Islet of Langerhans (tissue), 1 donor: ENCODE measurements around the gene ZNF365.

ENCODE experiments used
- FAIRE-seq: peaks from one replicate; lab custom pipeline; 2011; peaks lifted over from hg19 to GRCh38; lab: Jason Lieb, UNC

The ZNF365 gene

DNA sequence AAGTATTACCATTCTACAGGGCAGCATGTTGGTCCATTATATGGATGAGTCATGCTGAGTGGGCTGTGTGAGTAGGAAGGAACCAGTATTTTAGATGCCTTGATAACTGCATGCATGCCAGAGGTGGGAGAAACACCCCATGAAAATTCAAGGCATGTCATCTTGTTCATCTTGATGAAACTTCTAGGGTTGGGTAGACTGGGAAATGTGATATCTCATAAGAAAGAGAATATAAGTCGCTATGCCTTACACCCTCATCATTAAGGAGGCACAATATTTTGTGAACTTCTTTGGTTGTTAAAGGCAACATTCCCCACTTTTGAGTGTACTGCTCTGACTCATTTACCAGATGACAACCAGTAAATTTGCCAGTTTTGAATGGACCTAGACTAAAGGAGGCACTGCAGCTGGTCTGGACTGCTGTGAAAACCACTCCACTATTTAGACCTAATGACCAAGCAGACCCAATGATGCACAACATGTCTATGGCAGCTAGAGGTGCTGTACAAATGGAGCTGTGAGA lies 48.0 kb downstream of the ZNF365 start:
- FAIRE-seq: no peak

GRCh38 chr10:62424026-62424425 lies 49.9 kb downstream of the ZNF365 start:
- FAIRE-seq: no peak

GRCh38 chr10:62426086-62426485 lies 51.9 kb downstream of the ZNF365 start:
- FAIRE-seq: no peak

- no peak for FAIRE-seq
Measured at GRCh38 chr10:62426600-62426999, 52.4 kb downstream of the ZNF365 start.

DNA sequence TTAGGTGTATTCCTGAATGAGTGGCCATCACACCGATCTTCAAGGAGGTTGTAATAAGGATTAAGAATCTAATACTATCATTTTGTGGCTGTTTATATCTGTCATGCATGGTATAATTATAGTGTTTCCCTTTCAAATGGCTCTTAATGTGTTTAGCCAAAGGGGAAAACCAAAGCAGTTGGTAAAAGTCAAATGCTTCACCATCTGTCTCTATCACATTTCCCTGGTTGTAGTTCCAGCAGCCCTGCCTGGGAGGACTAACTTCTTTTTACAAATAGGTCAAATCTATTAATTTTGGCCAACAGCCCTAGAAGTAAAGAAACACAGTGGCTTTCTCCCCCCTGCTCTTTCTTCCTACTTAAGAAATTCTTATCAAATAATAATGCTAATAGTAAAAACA lies 56.7 kb downstream of the ZNF365 start:
- FAIRE-seq: no peak

DNA sequence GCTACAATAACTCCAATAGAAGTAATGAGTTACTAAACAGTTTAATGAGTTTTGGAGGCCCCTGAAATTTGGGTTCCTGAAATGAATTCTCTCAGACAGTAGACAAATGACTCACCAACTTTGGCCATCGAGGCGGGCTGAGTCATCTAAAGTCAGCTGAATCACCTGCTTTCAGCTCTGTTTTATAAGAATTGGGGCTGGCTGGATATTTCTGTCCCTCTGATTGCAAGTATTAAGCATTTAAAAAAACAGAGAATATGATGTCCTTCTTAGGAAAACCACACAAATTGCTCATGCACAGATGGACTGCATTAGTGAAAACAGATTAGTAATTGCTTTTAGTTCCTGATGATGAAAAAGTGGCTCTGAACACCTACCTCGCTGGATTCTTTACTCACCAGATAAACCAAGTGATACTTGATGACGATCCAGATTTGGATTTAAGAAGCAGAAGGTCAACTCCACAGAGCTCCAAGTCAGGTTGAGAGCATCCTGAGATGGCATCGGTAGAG lies 59.1 kb downstream of the ZNF365 start:
- FAIRE-seq: peak; percentile 97

- no peak for FAIRE-seq
Measured at GRCh38 chr10:62433901-62434300, 59.7 kb downstream of the ZNF365 start.

- peak; percentile 94 for FAIRE-seq
Measured at GRCh38 chr10:62437696-62438095, 63.5 kb downstream of the ZNF365 start.

GRCh38 chr10:62442006-62442405 lies 67.8 kb downstream of the ZNF365 start:
- FAIRE-seq: no peak

GRCh38 chr10:62442894-62443669 lies 68.9 kb downstream of the ZNF365 start:
- FAIRE-seq: no peak

DNA sequence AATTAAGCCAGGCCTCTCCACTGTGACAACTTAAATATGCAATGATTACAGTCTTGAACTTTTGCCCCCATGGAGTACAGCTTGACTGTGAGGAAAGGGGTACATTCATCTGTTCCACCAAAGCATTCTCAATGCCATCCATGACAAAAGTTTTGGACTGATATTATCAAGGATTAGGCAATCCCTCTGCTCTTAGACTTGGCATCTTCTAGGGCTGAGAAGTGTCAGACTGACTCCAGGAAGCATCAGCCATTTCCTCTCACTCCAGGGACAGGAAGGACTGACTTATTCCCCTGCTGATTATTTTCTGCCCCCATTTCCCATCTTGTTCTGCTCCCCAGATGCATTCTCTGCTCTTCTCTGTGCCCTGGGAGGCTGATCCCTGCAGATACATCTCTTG lies 69.7 kb downstream of the ZNF365 start:
- no peak for FAIRE-seq

GRCh38 chr10:62446627-62447026 lies 72.5 kb downstream of the ZNF365 start:
- no peak for FAIRE-seq

- FAIRE-seq: no peak
Measured at GRCh38 chr10:62450912-62451610, 76.9 kb downstream of the ZNF365 start.

DNA sequence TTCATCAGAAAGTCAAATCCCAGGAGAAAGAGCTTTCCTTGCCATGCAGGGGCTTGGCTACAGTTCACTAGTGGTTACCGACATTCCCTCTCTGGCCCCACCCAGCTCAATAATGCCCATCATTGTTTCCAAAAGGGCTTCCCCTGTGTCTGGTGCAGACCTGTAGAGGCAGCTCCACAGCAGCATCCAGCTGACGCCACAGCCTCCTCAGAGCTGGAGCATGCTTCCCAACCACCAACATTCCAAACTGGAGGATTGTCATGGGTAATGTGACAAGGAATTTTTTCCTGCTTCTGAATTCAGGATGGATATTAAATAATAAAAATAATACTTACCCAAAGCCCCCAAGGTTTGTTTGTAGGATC lies 77.4 kb downstream of the ZNF365 start:
- FAIRE-seq: no peak
